BJ (cell line): ENCODE measurements around the gene COL12A1. TPM values are rescaled to one million over a fixed set of nuclear protein-coding genes. Genes with fewer than 3 reads are reported as not detected.

ENCODE experiments used
- CTCF ChIA-PET: fragments of 350-600 bp; formaldehyde crosslinking; extraction: SDS; loops from one replicate; lab custom pipeline; 2021; ENCODE audit warnings: antibody characterized with exemption, inconsistent platforms; lab: Yijun Ruan, JAX
- POLR2A ChIA-PET: fragments of 300-600 bp; sonication (Branson Sonifier 250); formaldehyde crosslinking; extraction: SDS; loops from one replicate; lab custom pipeline; 2021; ENCODE audit warnings: antibody characterized with exemption; lab: Charles Lee
- DNase-seq: peaks from one replicate; pipeline ENCODE4 v3.0.0-alpha.2; 2011; ENCODE audit warnings: low read depth
- H3K27me3 ChIP-seq: 2 replicates; pipeline ENCODE4 v1.6.0; 2011; ENCODE audit warnings: low read length; ENCODE audit not compliant: control insufficient read depth, insufficient read depth
- H3K36me3 ChIP-seq: 2 replicates; pipeline ENCODE4 v1.5.1; 2011; ENCODE audit warnings: low read length; ENCODE audit not compliant: control insufficient read depth, insufficient read depth
- H3K4me3 ChIP-seq: 2 replicates; pipeline ENCODE4 v1.5.1; 2011; ENCODE audit warnings: low read depth, mild to moderate bottlenecking, control low read depth, low read length
- polyA plus RNA-seq: library from polyadenylated mRNA; depleted of rRNA; stranded (reverse); fragments of >200 nt; gene quantifications from 2 replicates; pipeline ENCODE4 v1.2.3, GENCODE V29; 2011; rRNA removed
- TF ChIP-seq, protein P1 (sequence below): IDR thresholded peaks from 2 replicates; pipeline ENCODE4 v1.5.1; 2011; ENCODE audit warnings: low read depth, mild to moderate bottlenecking, control low read depth, inconsistent platforms, low read length, moderate library complexity; ENCODE audit not compliant: insufficient read depth

Gene COL12A1
- polyA plus RNA-seq, 1 experiment, result 1,308 TPM

DNA sequence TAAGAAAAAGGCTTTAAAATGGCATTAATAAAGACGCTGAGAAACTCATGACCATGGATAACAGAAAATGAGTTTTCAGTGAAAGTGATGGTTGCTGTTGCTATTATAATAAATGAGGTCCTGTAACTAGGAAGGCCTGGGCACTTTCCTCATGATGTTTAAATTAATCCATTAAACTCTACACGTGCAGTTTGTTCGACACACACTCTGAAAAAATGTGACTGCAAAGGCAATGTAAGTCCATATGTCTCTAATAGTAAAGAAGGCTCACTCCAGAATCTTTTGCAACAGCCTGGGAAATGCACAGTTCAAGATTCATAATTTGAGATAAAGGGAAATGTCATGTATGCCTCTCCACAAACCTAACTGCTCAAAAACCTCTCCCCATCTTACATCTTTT, 153.4 kb downstream of the COL12A1 start:
- no peaks in the 10 kb centered on the region for H3K36me3 ChIP-seq
- CTCF ChIA-PET, result no interaction called here
- DNase-seq, result no peak
- POLR2A ChIA-PET, result no interaction called here
- TF ChIP-seq, protein P1, sequence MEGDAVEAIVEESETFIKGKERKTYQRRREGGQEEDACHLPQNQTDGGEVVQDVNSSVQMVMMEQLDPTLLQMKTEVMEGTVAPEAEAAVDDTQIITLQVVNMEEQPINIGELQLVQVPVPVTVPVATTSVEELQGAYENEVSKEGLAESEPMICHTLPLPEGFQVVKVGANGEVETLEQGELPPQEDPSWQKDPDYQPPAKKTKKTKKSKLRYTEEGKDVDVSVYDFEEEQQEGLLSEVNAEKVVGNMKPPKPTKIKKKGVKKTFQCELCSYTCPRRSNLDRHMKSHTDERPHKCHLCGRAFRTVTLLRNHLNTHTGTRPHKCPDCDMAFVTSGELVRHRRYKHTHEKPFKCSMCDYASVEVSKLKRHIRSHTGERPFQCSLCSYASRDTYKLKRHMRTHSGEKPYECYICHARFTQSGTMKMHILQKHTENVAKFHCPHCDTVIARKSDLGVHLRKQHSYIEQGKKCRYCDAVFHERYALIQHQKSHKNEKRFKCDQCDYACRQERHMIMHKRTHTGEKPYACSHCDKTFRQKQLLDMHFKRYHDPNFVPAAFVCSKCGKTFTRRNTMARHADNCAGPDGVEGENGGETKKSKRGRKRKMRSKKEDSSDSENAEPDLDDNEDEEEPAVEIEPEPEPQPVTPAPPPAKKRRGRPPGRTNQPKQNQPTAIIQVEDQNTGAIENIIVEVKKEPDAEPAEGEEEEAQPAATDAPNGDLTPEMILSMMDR, result no peak
- no peak overlapping the region for H3K4me3 ChIP-seq
- H3K27me3 ChIP-seq, result no peaks in the 10 kb centered on the region

GRCh38 chr6:75049308-75049707, 156.5 kb downstream of the COL12A1 start:
- Histone ChIP-seq H3K36me3 (no peaks in the 10 kb centered on the region), H3K27me3 (no peaks in the 10 kb centered on the region), H3K4me3 (no peak overlapping the region)
- TF ChIP-seq, protein P1, result no peak
- ChIA-PET CTCF (interaction anchor here (1.3 kb wide), 1 partner anchor 12 kb away, joined by 4 read pairs; no protein-coding TSS in a partner anchor), POLR2A (no interaction called here)
- DNase-seq, result no peak

DNA sequence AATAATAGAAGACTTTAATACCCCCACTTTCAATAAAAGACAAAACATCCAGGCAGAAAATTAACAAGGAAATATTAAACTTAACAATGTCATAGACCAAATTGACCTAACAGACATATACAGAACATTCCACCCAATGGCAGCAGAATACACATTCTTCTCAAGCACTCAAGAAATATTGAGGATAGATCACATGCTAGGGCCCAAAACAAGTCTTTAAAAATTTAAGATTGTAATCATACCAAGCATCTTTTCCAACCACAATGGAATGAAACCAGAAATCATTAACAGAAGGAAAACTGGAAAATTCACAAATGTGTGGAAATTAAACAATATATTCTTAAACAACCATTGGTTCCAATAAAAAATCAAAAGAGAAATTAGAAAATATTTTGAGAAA, 161.0 kb downstream of the COL12A1 start:
- DNase-seq, result peak; percentile 41
- Histone ChIP-seq H3K27me3 (no peaks in the 10 kb centered on the region), H3K4me3 (no peak overlapping the region), H3K36me3 (no peaks in the 10 kb centered on the region)
- ChIA-PET POLR2A (no interaction called here), CTCF (no interaction called here)
- TF ChIP-seq, protein P1, result no peak

DNA sequence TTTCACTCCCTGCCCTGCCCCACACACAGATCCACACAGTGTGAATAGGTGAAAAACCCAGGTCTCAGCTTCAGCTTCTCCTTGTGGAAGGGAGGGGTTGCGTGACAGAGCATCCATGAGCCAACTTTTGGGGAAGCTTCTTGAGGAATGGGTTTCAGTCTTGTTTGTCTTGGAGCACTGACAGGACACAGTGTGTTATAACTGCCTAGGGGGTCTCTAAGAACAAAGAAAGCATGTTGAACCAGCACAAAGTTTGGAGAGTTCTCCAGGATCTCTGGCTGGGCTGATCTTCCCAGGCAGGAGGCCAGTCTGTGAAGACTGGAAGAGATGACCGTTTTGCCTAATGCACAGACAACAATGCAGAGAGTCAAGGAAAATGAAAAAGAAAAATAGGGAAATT, 164.5 kb downstream of the COL12A1 start:
- DNase-seq, result no peak
- H3K36me3 ChIP-seq, result no peaks in the 10 kb centered on the region
- no peaks in the 10 kb centered on the region for H3K27me3 ChIP-seq
- POLR2A ChIA-PET, result no interaction called here
- TF ChIP-seq, protein P1, result no peak
- CTCF ChIA-PET, result no interaction called here
- H3K4me3 ChIP-seq, result no peak overlapping the region

Other genes with a start within 250 kb of the COL12A1 start
- 133 and 214 TPM in 2 replicates for gene COX7A2, start 37.7 kb upstream of the COL12A1 start, polyA plus RNA-seq
- 11.4 and 38.1 TPM in 2 replicates for gene TMEM30A, start 78.7 kb upstream of the COL12A1 start, polyA plus RNA-seq